GM21529 (cell line): Measurements from ENCODE around the gene AK4.
A peak's percentile ranks its signal among the peaks of the same experiment; 100 is the strongest.
"Not testable (repeated sequence)": the region's sequence is repeated elsewhere in the genome, so short reads cannot be mapped to it uniquely, and the experiment has no call there.

ENCODE experiments used
- ATAC-seq: cut with Tn5 transposase; IDR thresholded peaks from one replicate; pipeline ENCODE4 v1.9.1; 2021; ENCODE audit not compliant: unreplicated experiment

The AK4 gene

GRCh38 chr1:65210325-65210724 is 62.3 kb downstream of the AK4 start:
- ATAC-seq: no peak

- no peak for ATAC-seq
Measured at GRCh38 chr1:65211331-65211730, 63.3 kb downstream of the AK4 start.

- peak; percentile 34 for ATAC-seq
Measured at GRCh38 chr1:65213271-65214023, 65.4 kb downstream of the AK4 start.

- ATAC-seq: no peak
Measured at GRCh38 chr1:65214340-65215027, 66.5 kb downstream of the AK4 start.

GRCh38 chr1:65216989-65217388 is 69.0 kb downstream of the AK4 start:
- no peak for ATAC-seq

GRCh38 chr1:65221638-65222339 is 73.8 kb downstream of the AK4 start:
- no peak for ATAC-seq

GRCh38 chr1:65222340-65222940 is 74.4 kb downstream of the AK4 start:
- ATAC-seq: no peak

GRCh38 chr1:65224681-65225091 is 76.7 kb downstream of the AK4 start:
- no peak for ATAC-seq

- no peak for ATAC-seq
Measured at GRCh38 chr1:65225179-65225578, 77.2 kb downstream of the AK4 start.

- ATAC-seq: no peak
Measured at GRCh38 chr1:65229201-65229600, 81.2 kb downstream of the AK4 start.

- no peak for ATAC-seq
Measured at GRCh38 chr1:65229754-65230339, 81.8 kb downstream of the AK4 start.

- ATAC-seq: peak; percentile 74
Measured at GRCh38 chr1:65230731-65231481, 82.9 kb downstream of the AK4 start.

- no peak for ATAC-seq
Measured at GRCh38 chr1:65231718-65232330, 83.8 kb downstream of the AK4 start.

GRCh38 chr1:65232461-65232990 is 84.5 kb downstream of the AK4 start:
- ATAC-seq: no peak

GRCh38 chr1:65233782-65234181 is 85.8 kb downstream of the AK4 start:
- no peak for ATAC-seq

- ATAC-seq: no peak
Measured at GRCh38 chr1:65235867-65236805, 88.1 kb downstream of the AK4 start.

- not testable (repeated sequence) for ATAC-seq
Measured at GRCh38 chr1:65237088-65237487, 89.1 kb downstream of the AK4 start.

- no peak for ATAC-seq
Measured at GRCh38 chr1:65237503-65237902, 89.5 kb downstream of the AK4 start.

- no peak for ATAC-seq
Measured at GRCh38 chr1:65238010-65238409, 90.0 kb downstream of the AK4 start.
